Measurements from ENCODE around the gene BAG5. TPM values are rescaled to one million over a fixed set of nuclear protein-coding genes. Genes with fewer than 3 reads are reported as not detected.

BAG5 gene
- total RNA-seq, 4 donors from 2014 or later, result 13.8 to 43.6 (median 33.1) TPM

DNA sequence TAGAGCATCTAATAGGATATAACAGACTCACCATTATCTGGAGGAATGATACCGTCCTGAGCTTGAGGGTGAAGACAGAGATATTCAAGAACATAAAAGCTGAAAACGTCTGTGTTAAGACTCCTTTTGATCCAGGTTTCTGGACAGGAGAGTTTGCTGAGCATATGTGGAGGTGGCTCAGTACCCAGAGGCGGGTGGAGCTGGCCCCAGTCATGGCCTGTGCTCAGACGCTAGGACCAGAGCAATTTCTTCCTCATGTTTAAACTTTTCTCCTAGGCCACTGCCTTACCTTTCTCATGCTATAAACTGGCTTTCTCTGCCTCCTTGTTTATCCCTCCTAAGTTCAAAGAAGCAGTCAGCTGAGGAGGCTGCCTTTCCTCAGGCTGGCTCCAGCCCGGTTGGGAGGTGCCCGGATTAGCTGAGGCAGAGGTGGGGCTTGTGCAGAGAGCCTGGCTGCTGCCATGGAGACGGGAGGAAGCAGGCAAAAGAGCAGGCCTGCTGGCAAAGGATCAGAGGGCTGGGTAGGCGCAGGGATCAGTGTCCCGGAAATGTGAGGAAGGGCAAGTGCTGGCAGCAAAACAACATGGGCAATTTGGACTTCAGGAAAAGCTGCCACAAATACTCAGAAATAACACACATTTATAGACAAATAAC lies 14.0 kb upstream of the BAG5 start:
- peak; percentile 13 to 24 for TF ChIP-seq POLR2A (IDR thresholded peaks at IDR 0.05)
- TF ChIP-seq, protein P1, sequence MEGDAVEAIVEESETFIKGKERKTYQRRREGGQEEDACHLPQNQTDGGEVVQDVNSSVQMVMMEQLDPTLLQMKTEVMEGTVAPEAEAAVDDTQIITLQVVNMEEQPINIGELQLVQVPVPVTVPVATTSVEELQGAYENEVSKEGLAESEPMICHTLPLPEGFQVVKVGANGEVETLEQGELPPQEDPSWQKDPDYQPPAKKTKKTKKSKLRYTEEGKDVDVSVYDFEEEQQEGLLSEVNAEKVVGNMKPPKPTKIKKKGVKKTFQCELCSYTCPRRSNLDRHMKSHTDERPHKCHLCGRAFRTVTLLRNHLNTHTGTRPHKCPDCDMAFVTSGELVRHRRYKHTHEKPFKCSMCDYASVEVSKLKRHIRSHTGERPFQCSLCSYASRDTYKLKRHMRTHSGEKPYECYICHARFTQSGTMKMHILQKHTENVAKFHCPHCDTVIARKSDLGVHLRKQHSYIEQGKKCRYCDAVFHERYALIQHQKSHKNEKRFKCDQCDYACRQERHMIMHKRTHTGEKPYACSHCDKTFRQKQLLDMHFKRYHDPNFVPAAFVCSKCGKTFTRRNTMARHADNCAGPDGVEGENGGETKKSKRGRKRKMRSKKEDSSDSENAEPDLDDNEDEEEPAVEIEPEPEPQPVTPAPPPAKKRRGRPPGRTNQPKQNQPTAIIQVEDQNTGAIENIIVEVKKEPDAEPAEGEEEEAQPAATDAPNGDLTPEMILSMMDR (IDR thresholded peaks at IDR 0.05), result no peak
- H3K27me3 ChIP-seq, result no peaks in the 10 kb centered on the region
- H3K36me3 ChIP-seq, result no peaks in the 10 kb centered on the region
- intact Hi-C loops (cut with DNase I; ENCODE audit: low total_unique reads), result no loop called here
- H3K27ac ChIP-seq, result peak overlapping the region; percentile 77 to 92
- H3K4me1 ChIP-seq, result peaks cover 0 to 5% of the 10 kb centered on the region in 2 donors
- DNase-seq, result peak; percentile 84 to 92
- H3K9me3 ChIP-seq, result no peaks in the 10 kb centered on the region
- H3K4me3 ChIP-seq, result no peak overlapping the region

- Histone ChIP-seq H3K27ac (peak overlapping the region in 1 of 2 donors; percentile 92), H3K9me3 (no peaks in the 10 kb centered on the region), H3K36me3 (no peaks in the 10 kb centered on the region), H3K27me3 (no peaks in the 10 kb centered on the region), H3K4me3 (no peak overlapping the region), H3K4me1 (peaks cover 0 to 5% of the 10 kb centered on the region in 2 donors)
- intact Hi-C loops (cut with DNase I; ENCODE audit: low total_unique reads), result no loop called here
- TF ChIP-seq, protein P1 (IDR thresholded peaks at IDR 0.05), result no peak
- no peak for TF ChIP-seq POLR2A (IDR thresholded peaks at IDR 0.05)
- DNase-seq, result no peak
These were observed 12.3 kb upstream of the BAG5 start for GRCh38 chr14:103574707-103575285.

DNA sequence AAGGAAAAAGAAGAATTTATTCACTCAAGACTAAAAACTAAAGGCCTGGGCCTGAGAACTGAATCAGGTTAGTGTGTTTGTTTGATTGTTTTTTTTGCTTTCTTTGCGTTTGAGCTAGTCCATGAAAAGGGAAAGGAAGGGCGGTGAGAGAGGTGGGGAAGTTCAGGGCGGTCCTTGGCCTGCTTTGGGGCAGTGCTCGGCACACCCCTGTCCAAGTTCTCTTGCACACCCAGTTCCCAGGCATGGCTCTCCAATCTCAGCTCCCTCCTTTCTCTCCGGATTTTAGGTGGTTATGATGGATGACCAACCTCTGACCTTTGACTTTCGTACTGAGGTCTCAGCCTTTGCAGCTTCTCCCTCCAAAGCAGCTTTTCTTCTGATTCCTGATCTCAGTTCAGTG lies 11.6 kb upstream of the BAG5 start:
- DNase-seq, result no peak
- H3K36me3 ChIP-seq, result no peaks in the 10 kb centered on the region
- peaks cover 0 to 5% of the 10 kb centered on the region in 2 donors for H3K4me1 ChIP-seq
- H3K27ac ChIP-seq, result peak overlapping the region in 1 of 2 donors; percentile 60
- intact Hi-C loops (cut with DNase I; ENCODE audit: low total_unique reads), result no loop called here
- H3K9me3 ChIP-seq, result no peaks in the 10 kb centered on the region
- no peak overlapping the region for H3K4me3 ChIP-seq
- no peaks in the 10 kb centered on the region for H3K27me3 ChIP-seq
- TF ChIP-seq, protein P1 (IDR thresholded peaks at IDR 0.05), result no peak
- no peak for TF ChIP-seq POLR2A (IDR thresholded peaks at IDR 0.05)

DNA sequence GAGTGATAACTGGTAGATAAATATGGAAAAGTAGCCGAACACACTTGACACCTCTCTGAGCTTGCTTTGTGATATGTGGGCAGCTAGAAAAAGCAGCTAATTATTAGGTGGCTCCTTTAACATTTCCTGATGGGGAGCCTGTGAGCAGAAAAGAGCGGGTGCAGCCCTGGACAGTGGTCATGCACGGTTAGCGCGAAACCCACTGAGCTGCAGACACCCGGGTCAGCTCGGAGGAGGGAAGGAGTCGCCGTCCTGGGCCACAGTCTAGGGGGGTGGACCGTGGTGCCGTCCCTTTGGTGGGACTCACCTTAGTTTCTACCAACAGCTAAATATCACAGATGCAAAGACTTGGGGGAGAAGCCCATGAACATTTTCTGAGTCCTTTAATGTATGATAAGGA lies 7.0 kb upstream of the BAG5 start:
- intact Hi-C loops (cut with DNase I; ENCODE audit: low total_unique reads), result no loop called here
- H3K4me1 ChIP-seq, result no peaks in the 10 kb centered on the region

GRCh38 chr14:103568952-103569351 lies 6.5 kb upstream of the BAG5 start:
- Histone ChIP-seq H3K4me1 (no peaks in the 10 kb centered on the region), H3K27me3 (no peaks in the 10 kb centered on the region), H3K9me3 (no peaks in the 10 kb centered on the region), H3K27ac (no peak overlapping the region), H3K36me3 (no peaks in the 10 kb centered on the region), H3K4me3 (no peak overlapping the region)
- intact Hi-C loops (cut with DNase I; ENCODE audit: low total_unique reads), result no loop called here
- TF ChIP-seq, protein P1 (IDR thresholded peaks at IDR 0.05), result no peak
- no peak for TF ChIP-seq POLR2A (IDR thresholded peaks at IDR 0.05)
- DNase-seq, result no peak

More for the DNA sequence above, 7.0 kb upstream of the BAG5 start:
- no peak for DNase-seq
- Histone ChIP-seq H3K4me3 (no peak overlapping the region), H3K36me3 (no peaks in the 10 kb centered on the region), H3K27ac (no peak overlapping the region), H3K9me3 (no peaks in the 10 kb centered on the region), H3K27me3 (no peaks in the 10 kb centered on the region)
- TF ChIP-seq, protein P1 (IDR thresholded peaks at IDR 0.05), result no peak
- no peak for TF ChIP-seq POLR2A (IDR thresholded peaks at IDR 0.05)

All from uterus (tissue), 4 donors.